Measurements from ENCODE around the gene ACAD8.

The ACAD8 gene

DNA sequence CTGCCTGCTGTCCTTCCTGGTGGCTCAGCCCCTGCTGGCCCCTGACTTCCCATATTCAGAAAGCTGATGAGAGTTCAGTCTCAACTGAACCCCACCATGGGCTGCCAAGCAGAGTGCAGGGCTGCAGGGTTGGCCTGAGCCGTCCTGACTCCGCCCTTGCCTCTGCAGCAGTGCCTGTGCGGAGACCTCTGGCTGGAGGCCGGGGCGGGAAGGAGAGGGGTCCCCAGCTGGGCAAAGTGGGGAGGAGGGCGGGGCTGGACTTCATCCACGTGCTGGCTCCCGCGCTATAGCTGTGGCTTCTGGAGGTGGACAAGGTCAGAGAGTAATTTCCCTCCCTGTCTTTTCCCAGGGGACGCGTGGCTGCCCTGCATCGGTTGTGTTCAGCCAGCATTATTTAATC lies 36.4 kb downstream of the ACAD8 start:
- Histone ChIP-seq H3K36me3 (replicated peaks; ENCODE audit: insufficient read depth, low read length) (no peaks in the 10 kb centered on the region), H3K4me2 (ENCODE audit: low read depth, low read length) (no peak overlapping the region), H3K9me3 (replicated peaks; ENCODE audit: insufficient read depth, low read length) (no peaks in the 10 kb centered on the region), H3K4me3 (ENCODE audit: low read length) (no peak overlapping the region), H2AFZ (ENCODE audit: low read length) (no peak overlapping the region), H3K79me2 (ENCODE audit: low read length) (no peaks in the 10 kb centered on the region), H4K20me1 (ENCODE audit: insufficient read depth, low read length) (no peaks in the 10 kb centered on the region), H3K27me3 (replicated peaks; ENCODE audit: insufficient read depth, low read length) (no peaks in the 10 kb centered on the region; the same call in 1 of the 2 replicates), H3F3A (ENCODE audit: insufficient read depth, low read length) (no peaks in the 10 kb centered on the region), H3K9me2 (replicated peaks; ENCODE audit: insufficient read depth, low read length) (no peaks in the 10 kb centered on the region), H3K27ac (ENCODE audit: low read length) (no peak overlapping the region), H3K4me1 (ENCODE audit: low read length) (no peaks in the 10 kb centered on the region), H3K9ac (ENCODE audit: low read length) (no peak overlapping the region)
- no peak for DNase-seq
- TF ChIP-seq, protein P1, sequence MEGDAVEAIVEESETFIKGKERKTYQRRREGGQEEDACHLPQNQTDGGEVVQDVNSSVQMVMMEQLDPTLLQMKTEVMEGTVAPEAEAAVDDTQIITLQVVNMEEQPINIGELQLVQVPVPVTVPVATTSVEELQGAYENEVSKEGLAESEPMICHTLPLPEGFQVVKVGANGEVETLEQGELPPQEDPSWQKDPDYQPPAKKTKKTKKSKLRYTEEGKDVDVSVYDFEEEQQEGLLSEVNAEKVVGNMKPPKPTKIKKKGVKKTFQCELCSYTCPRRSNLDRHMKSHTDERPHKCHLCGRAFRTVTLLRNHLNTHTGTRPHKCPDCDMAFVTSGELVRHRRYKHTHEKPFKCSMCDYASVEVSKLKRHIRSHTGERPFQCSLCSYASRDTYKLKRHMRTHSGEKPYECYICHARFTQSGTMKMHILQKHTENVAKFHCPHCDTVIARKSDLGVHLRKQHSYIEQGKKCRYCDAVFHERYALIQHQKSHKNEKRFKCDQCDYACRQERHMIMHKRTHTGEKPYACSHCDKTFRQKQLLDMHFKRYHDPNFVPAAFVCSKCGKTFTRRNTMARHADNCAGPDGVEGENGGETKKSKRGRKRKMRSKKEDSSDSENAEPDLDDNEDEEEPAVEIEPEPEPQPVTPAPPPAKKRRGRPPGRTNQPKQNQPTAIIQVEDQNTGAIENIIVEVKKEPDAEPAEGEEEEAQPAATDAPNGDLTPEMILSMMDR (IDR thresholded peaks at IDR 0.05; ENCODE audit: low read length) = no peak
- no peak for TF ChIP-seq EZH2 (optimal IDR thresholded peaks at IDR 0.05; ENCODE audit: low read depth, low read length)
- no peak for TF ChIP-seq EZH2phosphoT487 (IDR thresholded peaks at IDR 0.05; ENCODE audit: low read length)

DNA sequence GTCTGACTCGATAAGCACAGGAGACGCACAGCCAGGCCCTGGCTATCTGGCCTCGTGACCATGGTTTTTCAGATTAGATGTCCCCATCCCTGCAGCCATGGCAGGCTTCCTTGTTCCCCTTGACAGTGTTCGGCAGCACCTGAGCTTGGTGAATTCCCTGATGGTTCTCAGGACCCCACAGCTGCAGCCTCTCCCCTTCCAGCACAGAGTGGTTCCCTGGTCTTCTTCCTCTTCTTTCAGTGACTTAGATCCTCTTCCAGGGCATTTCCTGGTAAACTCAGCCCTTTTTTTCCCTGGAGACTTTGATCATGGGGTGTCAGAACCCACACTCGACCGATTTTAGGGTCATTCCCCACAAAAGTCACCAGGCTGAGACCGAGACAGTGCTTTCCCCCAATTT lies 37.3 kb downstream of the ACAD8 start:
- Histone ChIP-seq H3K27me3 (replicated peaks; ENCODE audit: insufficient read depth, low read length) (peaks cover 2% of the 10 kb centered on the region), H3K9ac (ENCODE audit: low read length) (no peak overlapping the region), H3K4me2 (ENCODE audit: low read depth, low read length) (no peak overlapping the region), H3K4me3 (ENCODE audit: low read length) (no peak overlapping the region), H3K27ac (ENCODE audit: low read length) (no peak overlapping the region), H2AFZ (ENCODE audit: low read length) (no peak overlapping the region), H3K4me1 (ENCODE audit: low read length) (no peaks in the 10 kb centered on the region), H3F3A (ENCODE audit: insufficient read depth, low read length) (no peaks in the 10 kb centered on the region), H3K36me3 (replicated peaks; ENCODE audit: insufficient read depth, low read length) (no peaks in the 10 kb centered on the region), H3K79me2 (ENCODE audit: low read length) (no peaks in the 10 kb centered on the region), H3K9me3 (replicated peaks; ENCODE audit: insufficient read depth, low read length) (no peaks in the 10 kb centered on the region), H4K20me1 (ENCODE audit: insufficient read depth, low read length) (no peaks in the 10 kb centered on the region), H3K9me2 (replicated peaks; ENCODE audit: insufficient read depth, low read length) (no peaks in the 10 kb centered on the region)
- no peak for DNase-seq
- TF ChIP-seq EZH2 (optimal IDR thresholded peaks at IDR 0.05; ENCODE audit: low read depth, low read length) = no peak
- no peak for TF ChIP-seq EZH2phosphoT487 (IDR thresholded peaks at IDR 0.05; ENCODE audit: low read length)
- TF ChIP-seq, protein P1 (IDR thresholded peaks at IDR 0.05; ENCODE audit: low read length) = no peak

DNA sequence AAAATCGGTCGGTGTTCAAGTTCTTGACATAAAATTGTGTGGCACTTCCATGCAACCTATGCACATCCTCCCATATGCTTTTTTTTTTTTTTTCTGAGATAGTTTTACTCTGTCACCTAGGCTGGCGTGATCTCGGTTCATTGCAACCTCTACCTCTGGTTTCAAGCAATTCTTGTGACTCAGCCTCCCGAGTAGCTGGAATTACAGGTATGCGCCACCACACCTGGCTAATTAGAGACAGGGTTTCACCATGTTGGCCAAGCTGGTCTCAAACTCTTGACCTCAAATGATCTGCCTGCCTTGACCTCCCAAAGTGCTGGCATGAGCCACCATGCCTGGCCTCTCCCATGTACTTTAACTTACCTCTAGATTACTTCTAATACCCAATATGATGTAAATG lies 37.8 kb downstream of the ACAD8 start:
- H3K9me3 ChIP-seq (replicated peaks; ENCODE audit: insufficient read depth, low read length) = no peaks in the 10 kb centered on the region
- no peak overlapping the region for H3K4me3 ChIP-seq (ENCODE audit: low read length)
- no peaks in the 10 kb centered on the region for H3K9me2 ChIP-seq (replicated peaks; ENCODE audit: insufficient read depth, low read length)
- DNase-seq = no peak
- H3K4me2 ChIP-seq (ENCODE audit: low read depth, low read length) = no peak overlapping the region
- H2AFZ ChIP-seq (ENCODE audit: low read length) = no peak overlapping the region
- H3K9ac ChIP-seq (ENCODE audit: low read length) = no peak overlapping the region
- no peak overlapping the region for H3K27ac ChIP-seq (ENCODE audit: low read length)
- TF ChIP-seq EZH2phosphoT487 (IDR thresholded peaks at IDR 0.05; ENCODE audit: low read length) (no peak), EZH2 (optimal IDR thresholded peaks at IDR 0.05; ENCODE audit: low read depth, low read length) (no peak)
- TF ChIP-seq, protein P1 (IDR thresholded peaks at IDR 0.05; ENCODE audit: low read length) = no peak
- no peaks in the 10 kb centered on the region for H4K20me1 ChIP-seq (ENCODE audit: insufficient read depth, low read length)
- H3K36me3 ChIP-seq (replicated peaks; ENCODE audit: insufficient read depth, low read length) = no peaks in the 10 kb centered on the region
- H3K4me1 ChIP-seq (ENCODE audit: low read length) = no peaks in the 10 kb centered on the region
- no peaks in the 10 kb centered on the region for H3F3A ChIP-seq (ENCODE audit: insufficient read depth, low read length)
- no peaks in the 10 kb centered on the region for H3K79me2 ChIP-seq (ENCODE audit: low read length)
- peaks cover 3% of the 10 kb centered on the region for H3K27me3 ChIP-seq (replicated peaks; ENCODE audit: insufficient read depth, low read length)

All from MM.1S (cell line).